ENCODE data around the gene IGFL3.
"Not testable (repeated sequence)": the region's sequence is repeated elsewhere in the genome, so short reads cannot be mapped to it uniquely, and the experiment has no call there.

Gene IGFL3

DNA sequence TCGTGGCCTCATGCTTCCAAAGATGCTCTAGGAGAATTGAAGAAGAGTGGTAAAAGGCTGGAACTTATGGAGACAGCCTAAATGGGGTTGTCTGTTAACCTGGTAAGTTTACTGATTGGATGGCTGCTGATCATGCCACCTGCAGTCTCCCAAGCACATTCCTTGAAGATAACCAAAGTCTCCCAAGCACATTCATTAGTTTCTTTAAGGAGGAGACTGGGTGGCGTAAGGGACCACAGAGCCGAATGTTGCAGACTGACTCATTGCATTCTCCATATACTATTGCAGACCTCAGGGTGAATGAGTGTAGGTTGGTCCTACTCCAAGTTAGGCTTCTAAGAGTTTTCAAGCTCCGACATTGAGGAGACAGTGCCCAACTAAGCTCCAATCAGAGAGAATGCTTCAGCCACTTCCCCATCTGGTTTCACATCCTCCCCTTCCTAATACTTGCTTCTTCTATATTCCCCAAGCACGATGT, at the start of gene IGFL3:
IGFL3 (minus strand) TSS at position 51 of the 478 bp plus-strand sequence; CDS start at position 12, 39 bp downstream.
- DNase-seq: no peak

DNA sequence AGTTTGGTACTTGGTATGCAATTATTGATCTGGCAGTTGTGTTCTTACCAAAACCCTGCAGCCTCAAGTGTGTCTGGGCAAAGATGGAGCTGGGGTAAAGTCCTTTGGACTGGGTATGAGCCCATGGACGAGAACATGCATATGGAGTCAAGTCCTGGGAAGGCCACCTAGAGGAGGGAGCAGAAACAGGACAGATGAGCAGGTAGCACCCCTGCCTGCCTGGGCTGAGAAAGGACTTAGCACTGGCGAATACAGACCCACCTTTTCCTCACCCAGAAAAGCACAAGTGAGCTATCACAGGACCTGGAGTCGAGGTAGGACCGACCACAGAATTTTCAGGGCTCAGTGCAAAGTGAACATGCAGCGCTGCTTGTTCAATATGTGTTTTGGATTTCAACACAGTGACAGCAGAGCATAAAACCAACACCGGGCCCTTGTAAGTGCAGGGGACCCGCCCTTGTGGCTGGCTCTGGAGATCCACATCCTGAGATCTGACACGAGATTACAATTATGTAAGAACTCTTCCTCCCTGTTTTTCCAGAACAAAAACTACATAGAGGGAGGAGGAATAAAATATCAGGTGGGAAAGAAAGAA, 49.5 kb upstream of the IGFL3 start:
- DNase-seq: no peak

DNA sequence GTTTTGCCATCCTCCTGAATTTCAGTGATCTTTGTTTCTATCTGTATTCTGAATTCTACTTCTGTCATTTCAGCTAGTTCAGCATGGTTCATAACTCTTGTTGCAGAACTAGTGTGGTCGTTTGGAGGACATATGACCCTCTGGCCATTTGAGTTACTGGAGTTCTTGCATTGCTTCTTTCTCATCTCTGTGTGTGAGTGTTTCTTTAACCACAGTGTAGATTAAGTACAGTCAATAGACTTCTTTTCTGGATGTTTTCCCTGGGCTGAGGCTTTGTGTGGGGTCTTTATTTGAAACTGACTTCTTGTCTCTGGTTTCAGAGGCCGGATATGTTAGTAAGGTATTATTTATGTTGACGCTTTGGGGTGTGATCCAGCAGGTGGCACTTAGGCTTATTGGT, 38.2 kb upstream of the IGFL3 start:
- DNase-seq: no peak

DNA sequence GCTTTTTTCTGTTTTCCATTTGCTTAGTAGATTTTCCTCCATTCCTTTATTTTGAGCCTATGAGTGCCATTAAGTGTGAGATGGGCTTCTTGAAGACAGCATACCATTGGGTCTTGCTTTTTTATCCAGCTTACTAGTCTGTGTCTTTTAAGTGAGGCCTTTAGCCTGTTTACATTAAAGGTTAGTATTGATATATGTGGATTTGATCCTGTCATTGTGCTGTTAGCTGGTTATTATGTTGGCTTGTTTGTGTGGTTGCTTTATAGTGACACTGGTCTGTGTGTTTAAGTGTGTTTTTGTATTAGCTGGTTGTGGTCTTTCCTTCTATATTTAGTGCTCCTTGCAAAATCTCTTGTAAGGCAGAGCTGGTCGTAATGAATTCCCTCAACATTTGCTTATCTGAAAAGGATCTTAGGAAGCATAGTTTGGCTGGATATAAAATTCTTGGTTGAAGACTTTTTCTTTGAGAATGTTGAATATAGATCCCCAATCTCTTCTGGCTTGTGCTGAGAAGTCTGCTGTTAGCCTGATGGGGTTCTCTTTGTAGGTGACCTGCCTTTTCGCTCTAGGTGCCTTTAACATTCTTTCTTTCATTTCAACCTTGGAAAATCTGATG, 37.3 kb upstream of the IGFL3 start:
- not testable (repeated sequence) for DNase-seq

DNA sequence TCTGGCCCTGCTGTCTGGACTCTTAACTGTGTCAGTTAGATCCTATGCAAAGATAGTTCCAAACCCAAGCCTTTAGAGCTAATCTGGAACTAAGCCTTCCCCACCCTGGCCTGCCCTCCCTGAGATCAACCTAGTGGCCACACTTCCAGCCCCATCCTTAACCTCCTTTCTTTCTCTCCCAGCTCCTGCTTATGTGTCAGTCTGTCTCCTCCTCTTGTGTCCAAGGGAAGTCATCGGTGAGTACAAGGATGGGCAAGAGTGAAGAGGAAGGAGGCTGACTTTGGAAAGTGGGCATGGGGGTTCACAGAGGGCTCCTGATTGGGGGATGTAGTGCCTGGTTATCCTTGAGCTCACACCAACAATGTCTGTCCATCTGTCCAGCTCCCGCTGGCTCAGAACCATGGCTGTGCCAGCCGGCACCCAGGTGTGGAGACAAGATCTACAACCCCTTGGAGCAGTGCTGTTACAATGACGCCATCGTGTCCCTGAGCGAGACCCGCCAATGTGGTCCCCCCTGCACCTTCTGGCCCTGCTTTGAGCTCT, 35.8 kb upstream of the IGFL3 start:
- DNase-seq: no peak

DNA sequence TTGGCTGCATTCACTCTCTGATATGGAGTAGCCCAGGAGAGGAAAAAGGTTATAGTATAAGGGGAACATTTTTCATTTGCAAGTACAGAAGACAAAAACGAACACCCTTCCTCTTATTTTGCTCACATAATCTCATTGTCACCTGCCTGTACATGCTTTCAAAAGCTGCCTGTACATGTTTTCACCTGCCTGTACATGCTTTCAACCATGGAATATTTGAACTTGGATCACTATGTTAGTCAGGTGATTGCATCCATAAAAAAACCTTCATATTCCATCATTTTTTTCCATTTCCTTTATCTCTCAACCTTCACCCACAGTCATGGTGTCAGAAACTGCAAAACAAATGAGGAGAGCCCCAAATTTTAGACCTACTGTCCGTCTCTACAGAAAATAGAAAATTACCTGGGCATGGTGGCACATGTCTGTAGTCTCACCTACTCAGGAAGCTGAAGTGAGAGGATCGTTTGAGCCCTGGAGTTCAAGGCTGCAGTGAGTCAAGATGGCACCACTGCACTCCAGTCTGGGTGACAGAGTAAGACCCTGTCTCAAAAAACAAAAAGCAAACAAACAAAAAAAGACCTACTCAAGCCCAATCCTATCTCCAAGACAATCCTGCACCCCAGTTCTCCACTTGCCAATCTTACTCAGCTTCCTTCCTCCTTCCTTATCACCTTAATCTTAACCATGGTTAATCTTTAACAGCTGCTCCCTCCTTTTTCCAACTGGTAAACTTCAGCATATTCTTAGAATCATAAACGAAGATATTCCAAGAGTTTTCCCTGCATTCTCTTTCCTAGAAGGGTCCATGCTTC, 35.1 kb upstream of the IGFL3 start:
- peak; percentile 2 for DNase-seq

DNA sequence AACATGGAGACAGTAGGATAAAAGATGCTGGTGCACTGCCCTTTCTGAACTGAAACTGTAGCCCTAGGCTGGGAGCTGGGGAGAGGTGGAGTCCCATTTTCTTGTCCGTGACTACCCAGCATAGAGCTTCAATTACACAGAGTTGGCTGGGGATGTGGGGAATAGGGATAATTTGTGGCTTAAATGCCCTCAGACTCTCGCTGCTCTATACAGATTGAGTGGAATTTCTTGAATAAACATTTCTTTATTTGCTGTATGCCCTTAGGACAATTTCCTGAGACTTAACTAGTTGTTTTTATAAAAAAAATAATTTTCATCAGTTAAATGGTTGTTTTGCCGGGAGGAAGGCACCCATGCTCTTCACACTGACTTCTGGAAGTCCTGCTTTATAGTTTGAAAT, 30.7 kb upstream of the IGFL3 start:
- DNase-seq: no peak

DNA sequence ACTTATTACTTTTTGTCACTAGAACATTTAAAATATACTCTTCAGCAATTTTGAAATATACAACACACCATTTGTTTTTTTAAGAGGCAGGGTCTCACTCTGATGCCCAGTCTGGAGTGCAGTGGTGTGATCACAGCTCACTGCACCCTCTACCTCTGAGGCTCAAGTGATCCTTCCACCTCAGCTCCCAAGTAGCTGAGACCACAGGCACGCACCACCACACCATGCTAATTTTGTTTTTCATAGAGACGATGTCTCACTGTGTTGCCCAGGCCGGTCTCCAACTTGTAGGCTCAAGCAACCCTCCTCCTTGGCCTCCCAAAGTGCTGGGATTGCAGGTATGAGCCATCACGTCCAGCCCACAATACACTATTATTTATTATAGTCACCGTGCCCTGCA, 26.1 kb upstream of the IGFL3 start:
- no peak for DNase-seq

DNA sequence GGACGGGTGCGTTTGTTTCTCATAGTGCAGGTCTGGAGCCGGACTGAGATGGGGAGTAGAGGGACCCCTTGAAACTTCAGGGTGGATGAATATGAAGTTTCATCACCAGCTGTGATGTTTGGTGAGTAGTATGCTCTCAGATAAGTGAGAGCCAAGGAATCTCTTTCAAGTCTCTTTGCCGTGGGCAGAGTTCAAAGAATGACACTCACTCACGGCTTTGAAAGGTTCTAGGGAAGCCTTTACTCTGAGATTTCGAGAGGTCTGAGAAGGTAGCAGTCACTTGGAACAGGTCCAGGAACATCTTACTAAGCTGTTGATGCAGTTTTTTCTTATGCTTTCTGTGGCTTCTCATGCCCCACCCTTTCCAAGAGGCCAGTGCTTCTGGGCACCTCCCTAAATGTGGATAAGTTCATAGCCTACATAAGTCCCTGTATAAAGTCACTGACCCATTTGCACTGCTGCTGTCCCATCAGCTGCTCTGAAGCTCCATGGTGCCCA, 23.4 kb upstream of the IGFL3 start, which contains the start of gene IGFL2:
IGFL2 (plus strand) TSS at position 448 of the 498 bp plus-strand sequence; CDS start at position 489, 41 bp downstream.
- DNase-seq: no peak

DNA sequence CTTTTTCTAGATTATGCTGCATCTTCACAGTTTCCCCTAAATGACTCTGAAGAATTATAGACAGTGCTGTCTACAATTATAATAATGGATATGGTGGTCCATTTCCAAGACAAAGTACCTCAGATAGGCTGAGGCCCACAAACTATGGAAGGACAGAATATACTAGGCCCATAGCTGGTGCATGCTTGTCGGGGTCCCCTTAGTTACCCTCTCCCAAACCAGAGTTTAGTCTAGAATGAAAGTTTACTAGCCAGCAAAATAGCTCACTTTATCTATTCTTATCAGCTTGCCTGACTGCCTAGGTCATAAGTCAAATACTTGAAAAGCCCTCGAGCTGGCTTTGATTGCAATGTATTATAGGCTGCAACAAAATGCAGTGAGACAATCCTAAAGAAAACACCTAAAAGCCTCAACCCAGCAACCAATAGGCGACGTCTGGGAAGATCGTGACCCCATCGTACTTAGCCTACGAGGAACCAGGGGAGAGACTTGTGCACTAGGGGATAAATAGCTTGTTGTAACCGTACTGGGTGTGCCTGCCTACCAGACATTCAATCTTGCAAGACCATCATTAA, 22.8 kb upstream of the IGFL3 start:
- no peak for DNase-seq

DNA sequence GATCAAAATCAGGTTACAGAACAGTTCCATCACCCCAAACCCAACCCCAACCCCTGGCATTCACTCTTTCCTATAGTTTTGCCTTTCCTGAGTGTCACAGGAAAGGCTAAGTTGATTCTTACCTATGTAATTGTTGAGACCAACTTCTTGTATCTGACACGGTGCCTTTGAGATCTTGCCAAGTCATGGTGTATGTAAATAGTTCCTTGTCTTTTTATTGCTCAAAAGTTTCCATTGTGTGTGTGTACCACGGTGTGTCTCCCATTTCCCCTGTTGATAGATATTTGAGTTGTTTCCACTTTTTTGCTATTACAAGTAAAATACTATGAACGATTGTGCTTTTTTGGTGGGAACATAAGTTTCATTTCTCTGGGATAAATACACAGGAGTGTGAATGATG, 20.3 kb upstream of the IGFL3 start:
- no peak for DNase-seq

DNA sequence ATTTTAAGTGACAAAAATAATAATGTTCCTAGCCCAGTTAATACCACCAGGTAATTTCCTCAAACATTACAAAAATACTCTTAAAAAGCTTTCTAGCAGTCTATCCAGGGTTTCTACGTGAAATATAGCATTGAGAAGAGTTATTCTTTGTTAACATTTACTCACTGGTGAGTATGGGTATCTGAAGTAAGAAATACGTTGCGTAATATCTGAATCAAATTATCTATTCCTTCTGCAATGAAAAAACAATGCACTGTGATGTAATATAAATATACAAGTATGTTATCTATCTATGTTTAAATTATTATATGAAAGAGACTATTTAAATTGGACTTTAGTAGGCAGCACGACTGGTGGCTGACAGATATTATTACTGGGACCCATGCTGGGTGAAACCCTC, 17.8 kb upstream of the IGFL3 start:
- no peak for DNase-seq

DNA sequence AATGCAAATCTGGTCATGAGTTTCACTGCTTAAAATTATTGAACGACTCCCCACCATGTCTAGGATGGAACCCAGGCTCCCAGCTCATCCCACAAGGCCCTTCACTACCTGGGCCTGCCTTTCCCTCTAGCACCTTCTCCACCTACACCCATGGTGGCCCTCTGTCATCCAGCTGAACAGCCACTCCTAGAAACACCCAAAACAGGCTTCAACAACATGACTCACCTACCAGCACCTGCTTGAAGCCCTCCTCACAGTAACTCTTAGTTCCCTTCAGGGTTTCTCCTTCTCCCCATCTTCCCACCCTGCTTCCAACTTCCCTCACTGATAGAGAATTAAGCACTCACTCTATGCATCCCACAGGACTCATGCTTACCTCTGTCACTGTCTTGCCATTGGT, 16.9 kb upstream of the IGFL3 start:
- no peak for DNase-seq

DNA sequence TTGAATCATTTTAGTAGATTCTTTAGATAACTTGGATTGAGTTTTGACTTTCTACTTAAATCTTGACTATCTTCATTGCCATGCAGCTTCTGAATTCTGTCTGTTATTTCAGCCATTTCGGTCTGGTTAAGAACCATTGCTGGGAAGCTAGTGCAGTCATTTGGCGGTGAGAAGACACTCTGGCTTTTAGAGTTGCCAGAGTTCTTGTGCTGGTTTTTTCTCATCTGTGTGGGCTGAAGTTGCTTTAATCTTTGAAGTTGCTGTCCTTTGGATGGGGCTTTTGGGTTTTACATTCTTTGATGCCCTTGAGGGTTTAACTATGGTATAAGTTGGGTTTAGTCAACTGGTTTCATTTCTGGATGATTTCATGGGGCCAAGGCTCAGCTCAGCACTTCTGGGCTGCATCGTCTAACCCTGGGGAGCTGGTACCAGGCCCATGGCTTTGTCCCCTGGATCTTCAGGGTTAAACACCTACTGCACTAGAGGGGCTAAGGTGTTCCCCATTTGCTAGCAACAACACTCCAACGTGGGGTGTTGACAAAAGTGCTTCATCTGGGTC, 13.5 kb upstream of the IGFL3 start:
- no peak for DNase-seq

DNA sequence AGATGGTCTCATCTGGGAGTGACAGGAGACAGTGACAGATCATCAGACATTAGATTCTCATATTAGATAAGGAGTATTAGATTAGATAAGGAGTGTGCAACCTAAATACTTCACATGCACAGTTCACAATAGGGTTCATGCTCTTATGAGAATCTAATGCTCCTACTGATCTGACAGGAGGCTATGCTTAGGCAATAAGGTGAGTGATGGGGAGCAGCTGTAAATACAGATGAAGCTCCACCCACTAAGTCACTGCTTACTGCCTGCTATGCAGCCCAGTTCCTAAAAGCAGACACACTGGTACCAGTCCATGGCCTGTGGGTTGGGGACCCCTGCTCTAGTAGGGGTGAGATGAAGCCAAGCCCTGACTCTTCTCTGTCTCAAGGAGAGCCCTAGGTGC, 10.0 kb upstream of the IGFL3 start:
- no peak for DNase-seq

DNA sequence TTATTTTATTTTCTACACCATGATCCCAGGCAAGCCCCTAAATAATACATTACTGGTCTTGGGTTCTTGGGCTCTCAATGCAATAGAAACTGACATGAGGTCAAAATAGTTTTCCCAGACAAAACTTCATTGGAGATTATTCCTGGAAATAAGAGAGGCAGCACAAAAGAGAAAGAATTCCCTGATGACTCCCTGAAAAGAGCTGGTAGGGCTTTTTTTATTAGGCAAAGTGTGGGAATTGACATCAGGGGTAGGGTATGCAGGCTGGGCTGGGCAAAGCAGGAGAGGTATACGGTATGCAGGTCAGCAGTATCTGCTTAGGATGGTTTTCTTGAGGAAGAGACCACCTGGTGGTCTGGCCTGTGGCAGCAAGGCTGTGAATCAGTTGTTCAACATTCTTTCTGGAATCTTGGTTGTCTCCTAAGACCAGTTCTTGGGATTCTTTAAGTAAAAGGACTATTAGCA, 9.3 kb upstream of the IGFL3 start:
- no peak for DNase-seq

DNA sequence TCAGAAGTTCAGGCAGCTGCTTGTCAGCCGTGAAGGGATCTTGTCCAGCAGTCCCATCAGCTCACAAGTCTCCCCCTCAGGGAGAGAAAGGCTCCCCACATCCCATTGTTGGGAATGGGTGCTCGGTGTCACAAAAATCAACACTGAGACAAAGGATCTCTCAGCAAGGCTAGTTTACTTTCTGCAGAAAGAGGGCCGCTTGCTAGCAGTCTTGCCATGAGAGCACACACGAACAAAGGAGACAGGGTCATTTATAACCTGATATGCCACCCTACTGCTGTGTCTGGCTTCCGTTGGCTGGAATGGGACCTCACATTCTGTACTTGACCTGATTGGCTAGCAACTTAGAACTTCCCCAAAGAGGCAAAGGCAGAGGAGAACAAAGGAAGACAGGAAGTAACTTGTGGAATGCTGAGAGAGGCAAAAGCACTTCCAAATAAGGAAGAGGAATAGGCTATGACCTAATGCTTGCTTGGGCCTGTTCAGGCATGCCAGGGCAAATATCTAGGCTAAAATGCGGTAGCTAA, 8.7 kb upstream of the IGFL3 start:
- DNase-seq: peak; percentile 60

DNA sequence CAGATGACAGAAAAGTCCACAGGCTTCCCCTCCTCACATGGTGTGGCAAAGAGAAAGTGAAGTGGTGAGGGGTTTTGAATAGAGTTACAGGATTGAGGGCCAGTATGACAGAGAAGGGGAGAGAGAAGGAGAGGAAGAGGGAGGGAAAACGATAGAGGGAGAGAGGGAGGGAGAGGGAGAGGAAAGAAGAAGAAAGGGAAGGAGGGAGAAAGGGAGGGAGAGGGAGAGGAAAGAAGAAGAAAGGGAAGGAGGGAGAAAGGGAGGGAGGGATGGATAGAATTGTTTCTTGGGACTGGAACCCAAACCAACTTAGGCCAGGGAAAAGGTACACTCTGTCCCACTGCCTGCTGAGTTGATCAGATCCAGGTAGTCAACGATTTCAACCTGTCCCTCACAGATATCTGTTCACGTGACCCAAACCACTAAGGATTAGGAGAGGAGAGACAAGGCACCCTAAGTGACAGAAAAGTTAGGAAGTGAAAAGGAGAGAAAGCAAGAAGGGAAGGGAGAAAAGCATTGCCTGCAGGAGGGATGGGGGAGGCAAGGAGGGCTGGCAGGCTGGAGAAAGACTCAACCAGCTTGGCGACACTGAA, 8.1 kb upstream of the IGFL3 start:
- DNase-seq: no peak

DNA sequence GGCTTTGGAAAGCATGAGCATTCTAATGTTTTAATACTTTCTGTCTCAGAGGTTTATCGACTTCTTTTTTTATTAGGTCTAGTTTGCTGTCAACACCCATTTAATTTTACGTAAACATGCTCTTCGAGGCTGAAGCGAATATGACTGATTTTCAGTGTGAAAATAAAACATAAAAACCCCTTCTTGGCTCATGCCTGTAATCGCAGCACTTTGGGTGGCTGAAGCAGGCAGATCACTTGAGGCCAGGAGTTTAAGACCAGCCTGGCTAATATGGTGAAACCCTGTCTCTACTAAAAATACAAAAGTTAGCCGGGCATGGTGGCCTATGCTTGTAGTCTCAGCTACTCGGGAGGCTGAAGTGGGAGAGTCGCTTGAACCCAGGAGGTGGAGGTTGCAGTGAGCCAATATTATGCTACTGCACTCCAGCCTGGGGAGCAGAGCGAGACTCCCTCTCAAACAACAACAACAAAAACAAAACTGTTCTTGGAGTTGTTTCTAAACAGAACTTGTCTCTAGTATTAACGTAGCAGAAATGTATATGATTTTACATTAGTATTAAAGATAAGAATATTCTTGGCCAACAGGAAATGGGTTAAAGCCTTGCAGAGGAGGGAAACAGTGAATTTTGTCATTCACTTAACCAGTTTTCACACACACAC, 7.1 kb upstream of the IGFL3 start:
- no peak for DNase-seq

DNA sequence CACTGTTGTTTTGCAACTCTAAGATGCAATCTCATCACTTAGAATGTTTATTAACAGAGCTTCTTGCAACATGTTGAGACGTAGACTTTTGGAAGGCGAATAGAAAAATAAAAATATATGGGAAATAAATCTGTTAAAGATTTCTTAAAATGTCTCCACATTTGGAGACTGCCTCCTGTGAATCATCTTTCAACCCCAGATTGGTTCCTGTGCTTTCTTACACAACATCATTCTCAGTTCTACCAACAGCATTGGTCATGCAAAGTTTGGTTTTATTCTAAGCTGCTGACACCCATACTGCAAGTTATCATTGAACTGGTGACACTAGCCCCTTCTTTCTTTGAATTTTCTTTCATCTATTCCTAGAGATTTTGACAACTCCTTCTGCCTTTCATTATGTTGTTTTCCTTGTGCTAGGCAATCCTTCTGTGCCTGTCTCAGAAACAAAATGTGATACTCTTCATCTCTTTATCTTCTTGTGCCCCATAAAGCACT, 1.6 kb upstream of the IGFL3 start:
- DNase-seq: no peak

DNA sequence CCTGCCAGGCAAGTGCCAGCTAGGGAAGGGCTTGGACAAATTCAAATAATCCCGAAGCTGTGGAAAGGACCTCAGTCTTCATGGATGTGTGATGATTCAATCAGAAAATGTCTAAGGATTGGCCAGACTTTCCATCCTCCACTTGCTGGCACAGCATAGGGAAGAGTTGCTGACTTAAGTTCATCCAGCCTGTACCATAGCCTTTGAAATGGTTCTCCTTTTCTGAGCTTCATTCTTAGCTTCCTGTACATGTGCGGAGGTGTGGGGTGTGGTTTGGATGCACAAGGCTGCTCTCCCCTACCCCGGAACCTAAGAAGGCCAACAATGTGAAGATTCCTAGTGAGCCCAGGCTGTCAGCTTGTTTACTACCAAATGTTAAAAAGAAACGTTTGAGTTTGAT, 959 bp upstream of the IGFL3 start:
- no peak for DNase-seq
